ENCODE data around the gene FCHSD1. TPM values are rescaled to one million over a fixed set of nuclear protein-coding genes. Genes with fewer than 3 reads are reported as not detected.

The FCHSD1 gene
- total RNA-seq, 1 donor from 2014 or later = 8.7 TPM

- Histone ChIP-seq H3K36me3 (no peaks in the 10 kb centered on the region), H3K9ac (no peak overlapping the region), H3K9me3 (ENCODE audit: low read depth) (no peaks in the 10 kb centered on the region), H3K4me2 (no peak overlapping the region), H3K4me1 (peaks cover 5% of the 10 kb centered on the region), H3K79me2 (ENCODE audit: low read depth) (peaks cover 54% of the 10 kb centered on the region), H2AFZ (replicated peaks) (no peak overlapping the region), H4K20me1 (ENCODE audit: low read depth) (peaks cover 57% of the 10 kb centered on the region), H3K4me3 (no peak overlapping the region), H3K27ac (no peak overlapping the region), H3F3A (ENCODE audit: low read depth) (peaks cover 9% of the 10 kb centered on the region), H3K27me3 (peaks cover 16% of the 10 kb centered on the region)
- no peak for DNase-seq (ENCODE audit: low spot score)
- H3K4me1 Mint-ChIP-seq = peaks cover 20% of the 10 kb centered on the region
- no peaks in the 10 kb centered on the region for H3K27me3 Mint-ChIP-seq (ENCODE audit: insufficient read depth, low read depth)
- H3K4me3 Mint-ChIP-seq = peak overlapping the region; percentile 97
- H3K9me3 Mint-ChIP-seq = no peaks in the 10 kb centered on the region
- H3K27ac Mint-ChIP-seq = no peak overlapping the region
- no peak for TF ChIP-seq CTCF (IDR thresholded peaks at IDR 0.05)
- TF ChIP-seq EZH2phosphoT487 (IDR thresholded peaks at IDR 0.05) = no peak
- TF ChIP-seq EZH2 (IDR thresholded peaks at IDR 0.05) = no peak
- H3K36me3 Mint-ChIP-seq = peaks cover 7% of the 10 kb centered on the region
Measured at GRCh38 chr5:141634720-141635119, 16.5 kb downstream of the FCHSD1 start.

GRCh38 chr5:141633871-141634561, 17.2 kb downstream of the FCHSD1 start:
- Mint-ChIP-seq H3K4me3 (no peak overlapping the region), H3K9me3 (no peaks in the 10 kb centered on the region), H3K4me1 (peaks cover 20% of the 10 kb centered on the region), H3K27me3 (ENCODE audit: insufficient read depth, low read depth) (no peaks in the 10 kb centered on the region), H3K27ac (no peak overlapping the region), H3K36me3 (peaks cover 10% of the 10 kb centered on the region)
- TF ChIP-seq CTCF (IDR thresholded peaks at IDR 0.05) (no peak), EZH2 (IDR thresholded peaks at IDR 0.05) (no peak), EZH2phosphoT487 (IDR thresholded peaks at IDR 0.05) (no peak)
- no peak overlapping the region for H3K9ac ChIP-seq
- H4K20me1 ChIP-seq (ENCODE audit: low read depth) = peaks cover 57% of the 10 kb centered on the region
- no peaks in the 10 kb centered on the region for H3K9me3 ChIP-seq (ENCODE audit: low read depth)
- H3K4me3 ChIP-seq = no peak overlapping the region
- no peak for DNase-seq (ENCODE audit: low spot score)
- peaks cover 54% of the 10 kb centered on the region for H3K79me2 ChIP-seq (ENCODE audit: low read depth)
- no peaks in the 10 kb centered on the region for H3K36me3 ChIP-seq
- no peak overlapping the region for H3K4me2 ChIP-seq
- peaks cover 16% of the 10 kb centered on the region for H3K27me3 ChIP-seq
- no peak overlapping the region for H2AFZ ChIP-seq (replicated peaks)
- no peak overlapping the region for H3K27ac ChIP-seq
- H3K4me1 ChIP-seq = peaks cover 5% of the 10 kb centered on the region
- peaks cover 9% of the 10 kb centered on the region for H3F3A ChIP-seq (ENCODE audit: low read depth)

- H3K9me3 ChIP-seq (ENCODE audit: low read depth) = no peaks in the 10 kb centered on the region
- no peak overlapping the region for H3K9ac ChIP-seq
- H3K9me3 Mint-ChIP-seq = no peaks in the 10 kb centered on the region
- H3K36me3 ChIP-seq = no peaks in the 10 kb centered on the region
- no peak overlapping the region for H3K4me3 ChIP-seq
- H3K36me3 Mint-ChIP-seq = peaks cover 20% of the 10 kb centered on the region
- H3K4me1 Mint-ChIP-seq = peaks cover 15% of the 10 kb centered on the region
- H3F3A ChIP-seq (ENCODE audit: low read depth) = peaks cover 7% of the 10 kb centered on the region
- H2AFZ ChIP-seq (replicated peaks) = no peak overlapping the region
- H3K27me3 Mint-ChIP-seq (ENCODE audit: insufficient read depth, low read depth) = peaks cover 3% of the 10 kb centered on the region
- H3K27ac ChIP-seq = no peak overlapping the region
- H4K20me1 ChIP-seq (ENCODE audit: low read depth) = peaks cover 46% of the 10 kb centered on the region
- no peak for DNase-seq (ENCODE audit: low spot score)
- no peak overlapping the region for H3K27ac Mint-ChIP-seq
- H3K4me2 ChIP-seq = no peak overlapping the region
- peaks cover 8% of the 10 kb centered on the region for H3K27me3 ChIP-seq
- H3K79me2 ChIP-seq (ENCODE audit: low read depth) = peaks cover 54% of the 10 kb centered on the region
- peaks cover 5% of the 10 kb centered on the region for H3K4me1 ChIP-seq
- TF ChIP-seq EZH2 (IDR thresholded peaks at IDR 0.05) (no peak), CTCF (IDR thresholded peaks at IDR 0.05) (no peak), EZH2phosphoT487 (IDR thresholded peaks at IDR 0.05) (no peak)
- H3K4me3 Mint-ChIP-seq = no peak overlapping the region
Measured at GRCh38 chr5:141632650-141633049, 18.6 kb downstream of the FCHSD1 start.
